HepG2 (cell line): ENCODE results near the gene NEK7. TPM values are rescaled to one million over a fixed set of nuclear protein-coding genes. Genes with fewer than 3 reads are reported as not detected.

Experiments
- ATAC-seq: fragments of 200-7000 bp; cut with Tn5 transposase; 3 replicates; pipeline ENCODE4 v1.9.1; 2020; ENCODE audit warnings: mild to moderate bottlenecking, moderate library complexity
- BruUV-seq: library from RNA; stranded (reverse); fragments of 400-500 nt; replicated peaks from 2 replicates; lab custom pipeline; 2021; lab: Mats Ljungman, UMichigan
- CTCF ChIA-PET: fragments of 300-600 bp; formaldehyde crosslinking; extraction: SDS; loops from one replicate; lab custom pipeline; 2021; ENCODE audit warnings: low total read pairs, inconsistent platforms, low intra/inter-chr PET ratio; lab: Yijun Ruan, JAX
- POLR2A ChIA-PET: fragments of 350-600 bp; sonication (Branson Sonifier 250); formaldehyde crosslinking; loops from one replicate; lab custom pipeline; 2020; ENCODE audit warnings: antibody characterized with exemption, inconsistent platforms; lab: Yijun Ruan, JAX
- DNase-seq: peaks from one replicate; pipeline ENCODE4 v3.0.0-alpha.2; 2015; ENCODE audit warnings: low spot score
- FAIRE-seq: peaks from 3 replicates; lab custom pipeline; 2011; peaks lifted over from hg19 to GRCh38; lab: Jason Lieb, UNC
- H2AFZ ChIP-seq: one replicate; pipeline ENCODE4 v1.6.1; 2011; ENCODE audit warnings: low read length, inconsistent platforms
- H3K27ac ChIP-seq: fragments of 300-600 bp; 3 replicates; pipeline ENCODE4 v1.8.0; 2011; ENCODE audit warnings: mixed run types, mild to moderate bottlenecking, mixed read lengths, low read length, inconsistent platforms; ENCODE audit not compliant: insufficient read depth; ENCODE audit errors: extremely low read length
- H3K27me3 ChIP-seq, 2 experiments: fragments of 200-600 bp in 1 of 2; 2 replicates in 1 of 2; 3 replicates in 1 of 2; pipeline versions ENCODE4 v1.6.0 to v1.8.0; 2011; ENCODE audit warnings: low read length in 2 of 2, mild to moderate bottlenecking in 2 of 2, moderate library complexity in 2 of 2, inconsistent platforms in 1 of 2; ENCODE audit not compliant: insufficient read depth in 2 of 2, control insufficient read depth in 1 of 2
- H3K36me3 ChIP-seq, 2 experiments: fragments of 200-600 bp in 1 of 2; replicated peaks in 1 of 2; 2 replicates in 1 of 2; 3 replicates in 1 of 2; pipeline versions ENCODE4 v1.5.1 to v1.8.0; 2011; ENCODE audit warnings: low read length in 2 of 2, inconsistent platforms in 1 of 2; ENCODE audit not compliant: insufficient read depth in 2 of 2, control insufficient read depth in 1 of 2
- H3K4me1 ChIP-seq: 2 replicates; pipeline ENCODE4 v1.5.1; 2012; ENCODE audit warnings: low read length, inconsistent platforms; ENCODE audit not compliant: insufficient read depth
- H3K4me2 ChIP-seq: 2 replicates; pipeline ENCODE4 v1.6.0; 2011; ENCODE audit warnings: low read depth, low read length, inconsistent platforms
- H3K4me3 ChIP-seq, 3 experiments: fragments of 200-600 bp in 1 of 3; sonication (generic), shearing (Covaris generic) in 1 of 3; replicated peaks in 1 of 3; 2 replicates each; pipeline ENCODE4 v1.5.1; 2011 to 2016; ENCODE audit warnings: low read length in 3 of 3, inconsistent platforms in 2 of 3, low read depth in 2 of 3, mild to moderate bottlenecking in 2 of 3, control low read depth in 1 of 3, mixed read lengths in 1 of 3; ENCODE audit not compliant: insufficient read depth in 1 of 3
- H3K79me2 ChIP-seq: one replicate; pipeline ENCODE4 v1.6.1; 2011; ENCODE audit warnings: low read length, inconsistent platforms; ENCODE audit not compliant: insufficient read depth
- H3K9ac ChIP-seq: 2 replicates; pipeline ENCODE4 v1.6.0; 2011; ENCODE audit warnings: mild to moderate bottlenecking, low read depth, low read length, inconsistent platforms; ENCODE audit not compliant: insufficient read depth
- H3K9me3 ChIP-seq: 2 replicates; pipeline ENCODE4 v1.5.1; 2012; ENCODE audit warnings: mild to moderate bottlenecking, low read length
- H4K20me1 ChIP-seq: 2 replicates; pipeline ENCODE4 v1.6.0; 2011; ENCODE audit warnings: inconsistent platforms, mild to moderate bottlenecking, low read length, moderate library complexity; ENCODE audit not compliant: insufficient read depth
- CREBL2 ChIP-seq: sonication (generic); formaldehyde crosslinking; IDR thresholded peaks from 2 replicates; pipeline ENCODE4 v1.8.1; 2023; ENCODE audit warnings: missing genetic modification reagents, mild to moderate bottlenecking, borderline replicate concordance
- MEIS1 ChIP-seq: sonication (generic); formaldehyde crosslinking; IDR thresholded peaks from 2 replicates; pipeline ENCODE4 v1.9.0; 2021; ENCODE audit warnings: mild to moderate bottlenecking, missing genetic modification reagents, moderate library complexity, borderline replicate concordance
- RARG ChIP-seq: sonication (generic); formaldehyde crosslinking; IDR thresholded peaks from 2 replicates; pipeline ENCODE4 v1.4.0; 2020; ENCODE audit warnings: low read depth, mild to moderate bottlenecking, missing genetic modification reagents
- RCOR2 ChIP-seq: IDR thresholded peaks from 2 replicates; pipeline ENCODE4 v1.6.1; 2016; ENCODE audit warnings: missing biosample characterization, missing genetic modification reagents
- SP2 ChIP-seq: sonication (generic); formaldehyde crosslinking; IDR thresholded peaks from 2 replicates; pipeline ENCODE4 v1.5.1; 2020; ENCODE audit warnings: mild to moderate bottlenecking, missing genetic modification reagents
- THYN1 ChIP-seq: sonication (generic); formaldehyde crosslinking; IDR thresholded peaks from 2 replicates; pipeline ENCODE4 v1.8.1; 2023; ENCODE audit warnings: low read depth, mild to moderate bottlenecking, moderate library complexity, missing genetic modification reagents, borderline replicate concordance
- TSC22D2 ChIP-seq: sonication (generic); formaldehyde crosslinking; IDR thresholded peaks from 2 replicates; pipeline ENCODE4 v1.5.1; 2020; ENCODE audit warnings: missing genetic modification reagents, mild to moderate bottlenecking, borderline replicate concordance
- ZBTB7A ChIP-seq: sonication (generic); formaldehyde crosslinking; IDR thresholded peaks from 2 replicates; pipeline ENCODE4 v1.8.0; 2022; ENCODE audit warnings: mild to moderate bottlenecking, missing genetic modification reagents
- ZNF260 ChIP-seq: sonication (generic); formaldehyde crosslinking; IDR thresholded peaks from 2 replicates; pipeline ENCODE4 v1.4.0; 2020; ENCODE audit warnings: missing genetic modification reagents, low read depth, mild to moderate bottlenecking, borderline replicate concordance
- ZNF33B ChIP-seq: sonication (generic); formaldehyde crosslinking; IDR thresholded peaks from 2 replicates; pipeline ENCODE4 v1.5.1; 2020; ENCODE audit warnings: mild to moderate bottlenecking, missing genetic modification reagents
- ZNF451 ChIP-seq: sonication (generic); formaldehyde crosslinking; IDR thresholded peaks from 2 replicates; pipeline ENCODE4 v1.5.0; 2020; ENCODE audit warnings: mild to moderate bottlenecking, missing genetic modification reagents
- ZNF512B ChIP-seq: sonication (generic); formaldehyde crosslinking; IDR thresholded peaks from 2 replicates; pipeline ENCODE4 v1.5.1; 2020; ENCODE audit warnings: missing genetic modification reagents, mild to moderate bottlenecking, borderline replicate concordance
- ZNF710 ChIP-seq: sonication (generic); formaldehyde crosslinking; IDR thresholded peaks from 2 replicates; pipeline ENCODE4 v1.5.0; 2020; ENCODE audit warnings: mild to moderate bottlenecking, missing genetic modification reagents, borderline replicate concordance
- ZNF768 ChIP-seq: sonication (generic); formaldehyde crosslinking; IDR thresholded peaks from 2 replicates; pipeline ENCODE4 v1.4.0; 2020; ENCODE audit warnings: missing genetic modification reagents
- ZNF780A ChIP-seq: sonication (generic); formaldehyde crosslinking; IDR thresholded peaks from 2 replicates; pipeline ENCODE4 v1.8.0; 2022; ENCODE audit warnings: mild to moderate bottlenecking, missing genetic modification reagents, moderate library complexity
- WGBS: methylation state at CpG from one replicate; pipeline ENCODE4 v1.1.6; 2017; ENCODE audit warnings: low lambda C conversion rate; 5-methylcytosine and 5-hydroxymethylcytosine counted together
- in situ Hi-C: cut with HindIII; loops from 2 replicates; pipeline ENCODE4 v1.10.0; 2017; ENCODE audit warnings: low pct_unique_long_range_greater_than_20kb; ENCODE audit not compliant: extremely low pct_ligation_motif_present
- intact Hi-C: fragments of 100-400 bp; cut with micrococcal nuclease; formaldehyde crosslinking; loops from one replicate; pipeline ENCODE4 v1.10.0; 2022; ENCODE audit not compliant: unreplicated experiment
- polyA plus RNA-seq, 8 experiments: library from polyadenylated mRNA; depleted of rRNA in 3 of 8; stranded (reverse) in 7 of 8; unstranded in 1 of 8; fragments of >200 nt; fragmentation: Illumina TruSeq in 4 of 8; extraction: Trizol in 4 of 8; gene quantifications; 2 replicates each; pipeline versions ENCODE4 v1.2.1 to v1.2.3, GENCODE V29; 2011 to 2016; ENCODE audit warnings: low read depth in 4 of 8, missing spikeins in 1 of 8, mixed read lengths in 1 of 8; ENCODE audit not compliant: insufficient read depth in 1 of 8
- total RNA-seq, 5 experiments: library from RNA; depleted of rRNA; stranded (reverse); fragments of >200 nt; fragmentation: Illumina TruSeq; extraction: Trizol; gene quantifications; 2 replicates each; pipeline ENCODE4 v1.2.3, GENCODE V29; 2016; ENCODE audit warnings: low read depth in 1 of 5

NEK7 gene
- total and polyA plus RNA-seq, 2 of the 13 experiments (the other 11 are each of a cell fraction or from before 2014, with no cell fraction given) = 18.1 to 19.2 TPM

GRCh38 chr1:198267056-198267455 is 110.3 kb downstream of the NEK7 start:
- no peak overlapping the region for H3K27ac ChIP-seq
- DNase-seq = no peak
- no peaks in the 10 kb centered on the region for H4K20me1 ChIP-seq
- H3K4me3 ChIP-seq = no peak overlapping the region
- ATAC-seq = no peak
- in situ Hi-C loops = no loop called here
- ChIA-PET CTCF (no interaction called here), POLR2A (no interaction called here)
- H3K36me3 ChIP-seq = peaks cover 1 to 4% of the 10 kb centered on the region in 2 experiments; a peak in 2 of 5 replicates
- no peaks in the 10 kb centered on the region for H3K4me1 ChIP-seq
- H3K4me2 ChIP-seq = no peak overlapping the region
- intact Hi-C loops = no loop called here
- H3K9ac ChIP-seq = no peak overlapping the region
- no TSS peak for BruUV-seq
- no peak overlapping the region for H2AFZ ChIP-seq
- no peak for FAIRE-seq
- no peaks in the 10 kb centered on the region for H3K9me3 ChIP-seq
- TF ChIP-seq SP2 (CRISPR knock-in tag) = no peak
- H3K79me2 ChIP-seq = no peaks in the 10 kb centered on the region
- H3K27me3 ChIP-seq = no peaks in the 10 kb centered on the region

- ATAC-seq = no peak
- 96% methylated on average over 4 of the region's 4 CpGs for WGBS
- in situ Hi-C loops = no loop called here
- no peak for FAIRE-seq
- Histone ChIP-seq H3K36me3 (peaks cover 1 to 4% of the 10 kb centered on the region in 2 experiments; a peak in 2 of 5 replicates), H3K79me2 (no peaks in the 10 kb centered on the region), H3K9ac (no peak overlapping the region), H3K27me3 (no peaks in the 10 kb centered on the region), H3K27ac (no peak overlapping the region), H2AFZ (no peak overlapping the region), H4K20me1 (no peaks in the 10 kb centered on the region), H3K4me3 (no peak overlapping the region), H3K4me1 (no peaks in the 10 kb centered on the region), H3K4me2 (no peak overlapping the region), H3K9me3 (no peaks in the 10 kb centered on the region)
- ChIA-PET POLR2A (no interaction called here), CTCF (no interaction called here)
- TF ChIP-seq ZBTB7A (CRISPR knock-in tag) (no peak), ZNF260 (no peak), TSC22D2 (CRISPR knock-in tag) (no peak), THYN1 (no peak), CREBL2 (CRISPR knock-in tag) (no peak), RCOR2 (CRISPR knock-in tag) (no peak), MEIS1 (no peak), ZNF33B (CRISPR knock-in tag) (no peak), ZNF780A (CRISPR knock-in tag) (no peak), RARG (CRISPR knock-in tag) (no peak), ZNF710 (CRISPR knock-in tag) (no peak), ZNF512B (CRISPR knock-in tag) (no peak), ZNF768 (CRISPR knock-in tag) (no peak), ZNF451 (CRISPR knock-in tag) (no peak)
- intact Hi-C loops = no loop called here
- BruUV-seq = no TSS peak
- DNase-seq = no peak
These were observed 111.1 kb downstream of the NEK7 start for GRCh38 chr1:198267921-198268320.
